ENCODE data around the gene RPS6KA5.

- TF ChIP-seq PATZ1 (CRISPR knock-in tag; IDR thresholded peaks at IDR 0.05; ENCODE audit: borderline replicate concordance) (no peak), PPARA (CRISPR knock-in tag; IDR thresholded peaks at IDR 0.05; ENCODE audit: borderline replicate concordance) (no peak), ZNF70 (CRISPR knock-in tag; IDR thresholded peaks at IDR 0.05) (no peak), ESRRG (CRISPR knock-in tag; IDR thresholded peaks at IDR 0.05) (no peak), CSDC2 (CRISPR knock-in tag; IDR thresholded peaks at IDR 0.05) (no peak), BACH2 (CRISPR knock-in tag; IDR thresholded peaks at IDR 0.05; ENCODE audit: borderline replicate concordance) (no peak), ZFP3 (CRISPR knock-in tag; IDR thresholded peaks at IDR 0.05) (no peak), SNAI2 (CRISPR knock-in tag; IDR thresholded peaks at IDR 0.05) (no peak), ZNF565 (CRISPR knock-in tag; conservative IDR thresholded peaks at IDR 0.05; ENCODE audit: low read depth) (no peak), ZFP30 (CRISPR knock-in tag; IDR thresholded peaks at IDR 0.05) (no peak)
Measured at GRCh38 chr14:91063119-91063518, 2.7 kb upstream of the RPS6KA5 start.
